Activated CD4-positive, alpha-beta T cell treated with anti-CD3 and anti-CD28 coated beads, Interleukin-2, amount 50 U/mL, for 1 hour (primary cell): ENCODE data around the gene TTC24.
"Not testable (repeated sequence)": the region's sequence is repeated elsewhere in the genome, so short reads cannot be mapped to it uniquely, and the experiment has no call there.

Source experiments
- DNase-seq: peaks from one replicate; pipeline ENCODE4 v3.0.0-alpha.2; 2020

Gene TTC24

GRCh38 chr1:156615946-156616345 is 36.4 kb downstream of the TTC24 start:
- DNase-seq: no peak

GRCh38 chr1:156616463-156616862 is 36.9 kb downstream of the TTC24 start:
- DNase-seq: no peak

GRCh38 chr1:156618853-156619581 is 39.5 kb downstream of the TTC24 start, which contains the start of gene HAPLN2:
Gene HAPLN2 (plus strand): TSS chr1:156619415. CDS start chr1:156623491, 4,076 bp downstream.
- DNase-seq: peak; percentile 24

- DNase-seq: no peak
These were observed 40.0 kb downstream of the TTC24 start for GRCh38 chr1:156619582-156619955.

- DNase-seq: no peak
These were observed 43.2 kb downstream of the TTC24 start for GRCh38 chr1:156622581-156623297.

GRCh38 chr1:156623946-156624813 is 44.7 kb downstream of the TTC24 start:
- peak; percentile 41 for DNase-seq

- no peak for DNase-seq
These were observed 45.4 kb downstream of the TTC24 start for GRCh38 chr1:156624814-156625435.

GRCh38 chr1:156625436-156626078 is 46.0 kb downstream of the TTC24 start:
- DNase-seq: peak; percentile 72

- DNase-seq: no peak
These were observed 46.5 kb downstream of the TTC24 start for GRCh38 chr1:156626079-156626438.

GRCh38 chr1:156627313-156627880 is 47.9 kb downstream of the TTC24 start:
- DNase-seq: peak; percentile 30

GRCh38 chr1:156629823-156630449 is 50.4 kb downstream of the TTC24 start:
- no peak for DNase-seq

- DNase-seq: not testable (repeated sequence)
These were observed 51.6 kb downstream of the TTC24 start for GRCh38 chr1:156631152-156631551.

- no peak for DNase-seq
These were observed 52.8 kb downstream of the TTC24 start for GRCh38 chr1:156632355-156632754.
